ENCODE results near the gene LCE3B.
"Not testable (repeated sequence)": the region's sequence is repeated elsewhere in the genome, so short reads cannot be mapped to it uniquely, and the experiment has no call there.

The LCE3B gene, protein sequence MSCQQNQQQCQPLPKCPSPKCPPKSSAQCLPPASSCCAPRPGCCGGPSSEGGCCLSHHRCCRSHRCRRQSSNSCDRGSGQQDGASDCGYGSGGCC

DNA sequence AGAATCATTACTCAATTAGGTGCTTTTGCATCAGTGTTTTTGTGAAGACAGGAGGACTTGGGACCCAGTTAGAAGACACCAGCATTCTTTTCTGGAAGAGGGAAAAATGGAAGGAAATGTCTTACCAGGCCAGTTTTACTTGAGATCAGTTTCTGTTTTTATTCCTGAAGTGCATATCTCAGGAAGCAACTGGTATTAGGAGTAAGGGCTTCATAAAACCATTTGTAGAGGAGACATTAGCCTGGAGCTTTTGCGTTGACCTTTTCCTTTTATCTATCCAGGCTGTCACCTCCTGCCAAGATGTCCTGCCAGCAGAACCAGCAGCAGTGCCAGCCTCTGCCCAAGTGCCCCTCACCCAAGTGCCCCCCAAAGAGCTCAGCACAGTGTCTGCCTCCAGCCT, at the start of gene LCE3B:
Gene LCE3B (plus strand): TSS at position 301 of the 400 bp plus-strand sequence. CDS start 0 bp downstream, at position 301.
- H3K4me3 ChIP-seq (ENCODE audit: low read length), result no peak within 1 kb of the TSS
- TF ChIP-seq ZNF274 (IDR thresholded peaks at IDR 0.05; ENCODE audit: low read depth, low read length), result no peak

DNA sequence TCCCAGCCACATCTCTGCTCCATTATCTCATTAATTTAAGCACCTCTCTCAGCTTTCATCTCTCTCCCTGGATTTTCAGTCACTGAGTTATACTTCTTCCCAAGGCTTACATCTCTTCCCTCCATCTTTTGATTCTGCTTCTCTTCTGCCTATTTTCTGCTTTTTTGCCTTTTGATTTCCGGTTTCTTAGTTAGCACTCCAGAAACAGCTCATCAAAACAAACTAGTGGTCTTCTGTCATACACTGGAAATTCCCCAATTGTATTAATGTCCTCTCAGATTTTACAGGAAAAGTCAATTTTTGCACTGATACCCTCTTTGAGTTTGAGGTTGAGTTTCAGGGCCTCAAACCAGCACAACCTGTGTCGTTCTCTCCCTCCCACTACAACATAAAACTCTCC, 48.5 kb upstream of the LCE3B start:
- no peak overlapping the region for H3K4me3 ChIP-seq (ENCODE audit: low read length)
- no peak for TF ChIP-seq ZNF274 (IDR thresholded peaks at IDR 0.05; ENCODE audit: low read depth, low read length)

DNA sequence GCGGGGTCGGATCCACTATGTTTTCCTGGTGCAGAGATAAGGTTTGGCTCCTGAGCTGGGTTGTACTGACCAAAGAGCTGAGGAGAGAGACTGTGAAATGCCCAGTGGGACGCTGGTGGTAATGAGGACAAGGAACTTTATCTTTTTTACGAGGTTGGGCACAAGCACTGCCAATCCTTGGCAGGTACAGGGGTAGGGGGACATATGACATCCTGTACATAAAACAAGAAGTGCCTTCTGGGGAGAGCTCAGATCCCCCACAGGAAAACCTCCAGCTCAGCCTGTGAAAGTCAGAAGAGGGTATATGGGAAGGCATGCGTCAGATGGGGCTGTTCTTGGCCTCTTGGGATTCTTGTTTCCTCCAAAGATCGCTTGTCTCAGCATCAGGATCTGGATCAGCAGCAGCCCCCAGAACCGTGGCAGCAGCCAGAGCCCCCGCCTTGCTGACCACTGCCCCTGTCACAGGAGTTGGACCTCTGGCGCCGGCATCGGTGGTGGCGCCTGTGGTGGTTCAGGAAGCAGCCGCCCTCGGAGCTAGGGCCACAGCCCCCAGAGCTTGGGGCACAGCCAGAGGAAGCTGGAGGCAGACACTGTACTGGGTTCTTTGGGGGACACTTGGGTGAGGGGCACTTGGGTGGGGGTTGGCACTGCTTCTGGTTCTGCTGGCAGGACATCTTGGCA, 47.9 kb upstream of the LCE3B start:
- TF ChIP-seq ZNF274 (IDR thresholded peaks at IDR 0.05; ENCODE audit: low read depth, low read length), result no peak
- no peak overlapping the region for H3K4me3 ChIP-seq (ENCODE audit: low read length)

DNA sequence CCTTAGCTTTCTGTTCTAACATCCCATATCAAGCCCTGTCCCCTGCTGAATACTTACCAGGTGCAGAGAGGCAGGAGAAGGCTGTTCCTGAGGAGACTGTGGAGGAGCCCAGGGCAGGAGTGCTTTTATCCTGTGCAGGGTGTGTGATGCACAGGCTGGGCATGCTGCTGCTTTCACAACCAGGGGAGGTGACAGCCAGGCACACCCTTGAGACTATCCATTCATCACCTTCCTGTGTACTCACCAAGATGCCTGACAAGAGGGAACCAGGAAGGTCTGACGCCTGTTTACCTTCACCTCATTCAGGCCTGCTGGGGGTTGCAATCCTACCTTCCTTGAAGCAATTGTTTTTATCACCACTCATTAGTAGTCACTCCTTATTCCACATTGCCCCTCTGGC, 46.9 kb upstream of the LCE3B start, which contains the start of gene LCE3E:
Gene LCE3E (minus strand): TSS at position 100 of the 400 bp plus-strand sequence. CDS start 572 bp downstream, outside the sequence.
- no peak within 1 kb of the TSS for H3K4me3 ChIP-seq (ENCODE audit: low read length)
- no peak for TF ChIP-seq ZNF274 (IDR thresholded peaks at IDR 0.05; ENCODE audit: low read depth, low read length)

DNA sequence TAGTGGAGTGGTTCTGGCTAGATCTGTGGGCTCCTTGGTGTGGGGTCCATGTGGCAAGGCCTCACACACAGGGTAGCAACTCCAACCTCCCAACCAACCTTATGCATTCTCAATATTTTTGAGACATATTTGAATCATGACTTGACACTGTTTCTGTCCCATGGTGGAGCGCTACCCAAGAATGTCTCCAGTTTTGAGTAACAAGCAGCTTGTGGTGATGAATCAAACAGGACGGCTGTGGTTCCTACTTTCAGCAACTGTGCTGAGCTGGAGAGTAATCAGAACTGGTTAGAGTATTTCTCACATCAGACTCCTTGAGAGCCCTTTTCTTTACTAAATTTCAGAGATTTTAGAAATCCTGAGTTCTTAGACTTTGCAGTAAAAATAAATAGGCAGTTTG, 36.4 kb upstream of the LCE3B start:
- no peak for TF ChIP-seq ZNF274 (IDR thresholded peaks at IDR 0.05; ENCODE audit: low read depth, low read length)
- no peak overlapping the region for H3K4me3 ChIP-seq (ENCODE audit: low read length)

DNA sequence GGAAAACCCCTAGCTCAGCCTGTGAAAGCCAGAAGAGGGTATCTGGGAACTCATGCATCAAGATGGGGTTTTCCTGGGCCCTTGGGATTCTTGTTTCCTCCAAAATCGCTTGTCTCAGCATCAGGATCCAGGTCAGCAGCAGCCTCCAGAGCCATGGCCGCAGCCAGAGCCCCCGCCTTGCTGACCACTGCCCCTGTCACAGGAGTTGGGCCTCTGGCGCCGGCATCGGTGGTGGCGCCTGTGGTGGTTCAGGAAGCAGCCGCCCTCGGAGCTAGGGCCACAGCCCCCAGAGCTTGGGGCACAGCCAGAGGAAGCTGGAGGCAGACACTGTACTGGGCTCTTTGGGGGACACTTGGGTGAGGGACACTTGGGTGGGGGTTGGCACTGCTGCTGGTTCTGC, 34.1 kb upstream of the LCE3B start:
- not testable (repeated sequence) for H3K4me3 ChIP-seq (ENCODE audit: low read length)

DNA sequence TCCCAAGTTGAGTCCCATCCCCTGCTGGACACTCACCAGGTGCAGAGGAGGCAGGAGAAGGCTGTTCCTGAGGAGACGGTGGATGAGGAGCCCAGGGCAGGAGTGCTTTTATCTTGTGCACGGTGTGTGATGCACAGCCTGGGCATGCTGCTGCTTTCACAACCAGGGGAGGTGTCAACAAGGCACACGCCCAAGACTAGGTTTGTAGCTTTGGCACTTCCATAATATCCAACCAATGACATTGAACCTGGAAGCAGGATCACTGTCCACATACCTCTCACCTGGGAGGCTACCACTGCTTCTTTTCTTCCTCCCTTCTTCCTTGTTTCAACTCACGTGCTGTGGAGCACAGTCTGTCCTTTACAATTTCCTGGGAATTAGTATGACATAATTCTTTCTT, 33.2 kb upstream of the LCE3B start, which contains the start of gene LCE3D:
Gene LCE3D (minus strand): TSS at position 84 of the 400 bp plus-strand sequence. CDS start 580 bp downstream, outside the sequence.
- no peak for TF ChIP-seq ZNF274 (IDR thresholded peaks at IDR 0.05; ENCODE audit: low read depth, low read length)
- no peak within 1 kb of the TSS for H3K4me3 ChIP-seq (ENCODE audit: low read length)

DNA sequence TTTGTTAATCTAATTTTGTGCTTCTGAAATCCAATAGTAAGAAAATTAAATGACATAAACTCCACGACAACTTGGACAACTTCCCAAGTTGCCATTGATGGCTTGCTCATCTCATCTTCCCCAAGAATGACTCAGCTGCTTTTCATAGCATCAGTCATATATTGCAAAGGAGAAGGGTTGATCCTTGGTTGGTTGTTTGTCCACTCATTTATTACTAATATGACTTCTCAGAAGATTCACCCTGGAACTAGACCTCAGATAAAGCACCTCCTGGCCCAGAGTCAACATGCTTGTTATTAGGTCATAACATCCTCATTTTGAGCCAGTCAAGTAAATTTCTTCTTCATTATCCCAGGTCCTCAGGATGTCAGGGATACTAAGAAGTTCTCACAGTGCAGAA, 31.0 kb upstream of the LCE3B start:
- TF ChIP-seq ZNF274 (IDR thresholded peaks at IDR 0.05; ENCODE audit: low read depth, low read length), result no peak

DNA sequence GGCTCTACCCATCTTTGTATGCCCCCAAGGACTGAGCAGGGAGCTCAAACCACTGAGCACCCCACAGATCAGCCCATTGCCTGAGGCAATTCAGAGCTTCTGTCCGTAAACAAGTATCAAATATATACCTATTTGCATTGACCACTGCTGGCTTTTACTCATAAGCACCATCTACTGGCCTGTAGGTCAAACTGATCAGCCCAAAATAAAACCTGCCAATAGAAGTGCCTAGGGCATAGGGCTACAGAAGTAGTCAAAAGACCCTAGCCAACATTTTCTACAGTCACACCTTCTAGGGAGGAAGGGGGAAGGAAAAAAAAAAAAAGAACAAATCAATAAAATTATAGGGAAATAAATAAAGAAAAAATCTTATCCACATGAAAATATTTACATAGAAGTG, 28.0 kb upstream of the LCE3B start:
- no peak for TF ChIP-seq ZNF274 (IDR thresholded peaks at IDR 0.05; ENCODE audit: low read depth, low read length)

More for the DNA sequence above, 31.0 kb upstream of the LCE3B start:
- no peak overlapping the region for H3K4me3 ChIP-seq (ENCODE audit: low read length)

DNA sequence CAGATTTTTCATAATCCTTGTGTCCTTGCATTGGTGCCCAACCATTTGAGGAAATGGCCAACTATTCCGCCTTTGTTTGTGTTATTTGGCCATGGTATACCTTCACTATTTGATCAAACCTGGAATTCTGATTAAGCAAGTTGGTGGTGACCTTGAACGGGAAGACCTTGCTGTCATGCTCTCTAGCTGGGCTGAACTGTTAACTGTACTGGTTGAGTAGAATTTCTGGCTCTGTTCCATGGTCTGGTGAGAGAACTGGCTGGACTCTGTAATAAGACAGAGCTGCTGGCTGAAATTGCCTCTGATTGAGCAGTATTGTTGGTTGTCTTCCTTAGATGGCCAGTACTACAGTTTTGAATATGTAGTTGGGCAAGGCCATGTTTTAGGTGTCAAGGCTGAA, 16.6 kb upstream of the LCE3B start:
- no peak overlapping the region for H3K4me3 ChIP-seq (ENCODE audit: low read length)
- TF ChIP-seq ZNF274 (IDR thresholded peaks at IDR 0.05; ENCODE audit: low read depth, low read length), result no peak

More for the DNA sequence above, 28.0 kb upstream of the LCE3B start:
- H3K4me3 ChIP-seq (ENCODE audit: low read length), result no peak overlapping the region

DNA sequence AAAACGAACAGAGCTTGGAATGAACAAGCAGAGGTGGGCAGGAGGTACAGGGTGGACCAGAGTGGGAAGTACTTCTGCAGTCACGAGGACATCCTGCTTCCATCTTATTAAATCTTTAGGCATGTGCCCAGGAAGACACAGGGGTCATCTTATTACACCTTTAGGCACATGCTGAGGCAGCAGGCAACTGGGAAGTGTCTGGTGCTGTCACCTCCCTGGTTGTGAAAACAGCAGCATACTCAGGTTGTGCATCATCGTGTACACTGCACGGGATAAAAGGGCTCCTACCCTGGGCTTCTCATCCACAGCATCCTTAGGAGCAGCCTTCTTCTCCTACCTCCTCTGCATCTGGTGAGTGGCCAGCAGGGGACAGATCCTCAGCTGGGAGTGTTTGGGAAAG, 13.7 kb upstream of the LCE3B start, which contains the start of gene LCE3C:
Gene LCE3C (plus strand): TSS at position 301 of the 400 bp plus-strand sequence. CDS start 498 bp downstream, outside the sequence.
- no peak within 1 kb of the TSS for H3K4me3 ChIP-seq (ENCODE audit: low read length)
- TF ChIP-seq ZNF274 (IDR thresholded peaks at IDR 0.05; ENCODE audit: low read depth, low read length), result no peak

DNA sequence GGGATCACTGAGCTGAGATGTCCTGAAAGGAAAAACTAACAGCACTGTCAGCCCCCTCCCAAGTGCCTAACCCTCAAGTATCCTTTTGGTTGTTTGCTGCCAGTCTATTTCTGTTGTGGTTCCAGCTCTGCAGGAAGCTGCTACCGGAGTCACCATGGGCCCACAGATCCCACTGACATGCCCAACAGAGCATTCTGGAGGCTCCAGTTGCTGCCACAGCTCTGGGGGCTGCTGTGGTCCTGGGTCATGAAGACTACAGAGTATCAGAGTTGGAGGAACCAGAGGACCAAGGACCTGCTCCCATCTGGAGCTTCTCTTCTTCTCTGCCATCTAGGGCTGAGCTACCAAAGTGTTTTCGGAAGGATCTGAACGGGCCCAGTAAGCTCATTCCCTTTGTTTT, 8.4 kb downstream of the LCE3B start:
- TF ChIP-seq ZNF274 (IDR thresholded peaks at IDR 0.05; ENCODE audit: low read depth, low read length), result no peak
- no peak overlapping the region for H3K4me3 ChIP-seq (ENCODE audit: low read length)

DNA sequence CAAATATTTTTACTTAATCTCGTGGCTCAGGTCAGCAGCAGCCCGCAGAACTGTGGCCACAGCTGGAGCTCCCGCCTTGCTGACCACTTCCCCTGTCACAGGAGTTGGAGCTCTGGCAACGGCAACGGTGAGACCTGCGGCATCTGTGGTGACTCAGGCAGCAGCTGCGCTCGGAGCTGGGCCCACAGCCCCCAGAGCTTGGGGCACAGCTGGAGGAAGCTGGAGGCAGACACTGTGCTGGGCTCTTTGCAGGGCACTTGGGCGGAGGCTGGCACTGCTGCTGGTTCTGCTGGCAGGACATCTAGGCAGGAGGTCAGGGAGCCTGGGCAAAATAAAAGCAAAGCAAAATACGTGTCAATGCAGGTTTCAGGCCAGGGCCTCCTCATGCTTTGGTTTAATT, 9.2 kb downstream of the LCE3B start, which contains the start of gene LCE3A:
Gene LCE3A (minus strand): TSS at position 301 of the 400 bp plus-strand sequence. CDS start 0 bp downstream, at position 301.
- no peak within 1 kb of the TSS for H3K4me3 ChIP-seq (ENCODE audit: low read length)
- no peak for TF ChIP-seq ZNF274 (IDR thresholded peaks at IDR 0.05; ENCODE audit: low read depth, low read length)

DNA sequence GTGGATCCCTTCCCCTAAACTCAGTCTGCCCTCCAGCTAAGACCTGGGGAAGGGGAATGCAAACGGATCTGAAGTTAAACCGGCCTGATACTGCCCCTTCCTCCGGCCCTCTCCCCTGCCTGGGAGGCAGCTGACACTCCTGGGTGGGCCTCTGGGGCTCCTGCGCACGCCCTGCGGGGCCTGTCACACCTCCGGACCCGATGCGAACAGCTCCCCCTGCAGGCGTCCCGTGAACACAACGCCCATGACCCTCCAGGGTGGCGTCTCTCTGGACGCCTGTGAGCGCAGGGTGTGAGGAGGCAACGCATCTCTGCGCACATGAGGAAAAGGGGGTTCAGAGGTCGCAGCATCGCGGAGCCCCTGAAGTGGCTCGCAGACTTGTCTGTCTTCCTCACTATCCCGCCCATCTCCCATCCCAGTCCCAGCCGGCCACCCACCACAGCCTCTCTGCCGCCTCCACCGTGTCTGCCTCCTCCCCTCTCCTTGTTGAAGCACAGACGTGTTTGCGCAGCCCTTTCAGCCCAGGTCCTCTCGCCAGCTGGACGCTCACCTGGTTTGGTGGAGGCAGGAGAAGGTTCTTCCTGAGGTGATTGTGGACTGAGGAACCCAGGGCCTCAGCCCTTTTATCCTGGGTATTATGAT, 9.7 kb downstream of the LCE3B start:
- no peak overlapping the region for H3K4me3 ChIP-seq (ENCODE audit: low read length)
- TF ChIP-seq ZNF274 (IDR thresholded peaks at IDR 0.05; ENCODE audit: low read depth, low read length), result no peak

DNA sequence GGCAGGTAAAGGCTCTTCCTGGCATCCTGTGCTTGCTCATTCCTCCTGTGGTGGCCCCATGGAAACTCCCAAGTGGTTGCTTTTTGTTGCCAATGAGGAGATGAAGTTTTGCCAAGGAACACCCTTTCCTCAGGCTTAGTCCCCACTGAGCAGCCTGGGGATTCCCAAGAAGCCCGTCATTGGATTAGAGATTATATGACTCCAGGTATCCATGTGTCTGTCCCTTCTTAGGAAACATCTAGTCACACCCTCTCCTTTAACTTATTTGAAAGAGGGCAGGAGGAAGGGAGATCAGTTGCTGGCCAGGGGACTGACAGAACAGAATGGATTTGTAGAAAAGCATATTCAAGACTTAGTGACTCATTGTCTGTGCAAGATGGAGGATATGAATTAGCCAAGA, 13.1 kb downstream of the LCE3B start:
- H3K4me3 ChIP-seq (ENCODE audit: low read length), result no peak overlapping the region
- no peak for TF ChIP-seq ZNF274 (IDR thresholded peaks at IDR 0.05; ENCODE audit: low read depth, low read length)

Data from GM08714 (cell line).